ENCODE measurements around the gene P2RY12. TPM values are rescaled to one million over a fixed set of nuclear protein-coding genes. Genes with fewer than 3 reads are reported as not detected.

P2RY12 gene
- not detected in 2 replicates for polyA plus RNA-seq
- polyA minus RNA-seq = not detected in 2 replicates

GRCh38 chr3:151384741-151385174 is at the start of gene P2RY12:
Gene P2RY12, minus strand, starts transcription at chr3:151384753. Its CDS starts 45,908 bp downstream, at chr3:151338845.
- H3K4me2 ChIP-seq (ENCODE audit: low read length) = no peak within 1 kb of the TSS
- H2AFZ ChIP-seq (ENCODE audit: low read depth, low read length) = no peak within 1 kb of the TSS
- H3F3A ChIP-seq (ENCODE audit: insufficient read depth, low read length, poor library complexity, severe bottlenecking) = no peaks in the 10 kb centered on the region
- no peaks in the 10 kb centered on the region for H3K79me2 ChIP-seq (replicated peaks; ENCODE audit: insufficient read depth, low read length)
- H4K20me1 ChIP-seq (ENCODE audit: insufficient read depth) = no peaks in the 10 kb centered on the region
- H3K9me3 ChIP-seq (ENCODE audit: low read length) = no peaks in the 10 kb centered on the region
- TF ChIP-seq SMC3 (conservative IDR thresholded peaks at IDR 0.05; ENCODE audit: poor library complexity) (no peak), EP300 (conservative IDR thresholded peaks at IDR 0.05; ENCODE audit: poor library complexity, severe bottlenecking) (no peak), REST (IDR thresholded peaks at IDR 0.05; ENCODE audit: borderline replicate concordance) (no peak), EZH2 (IDR thresholded peaks at IDR 0.05; ENCODE audit: borderline replicate concordance, insufficient read depth, low read length, poor library complexity, severe bottlenecking) (no peak), MXI1 (conservative IDR thresholded peaks at IDR 0.05; ENCODE audit: poor library complexity, severe bottlenecking) (no peak), RAD21 (conservative IDR thresholded peaks at IDR 0.05) (no peak), CTCF (IDR thresholded peaks at IDR 0.05; ENCODE audit: poor library complexity, severe bottlenecking) (no peak), TAF1 (IDR thresholded peaks at IDR 0.05; ENCODE audit: low read depth) (no peak)
- H3K9me2 ChIP-seq (ENCODE audit: insufficient read depth, low read length) = no peaks in the 10 kb centered on the region
- H3K27ac ChIP-seq (ENCODE audit: low read length) = no peak within 1 kb of the TSS
- H3K27me3 ChIP-seq (ENCODE audit: insufficient read depth, low read depth, low read length) = no peaks in the 10 kb centered on the region
- no peak within 1 kb of the TSS for H3K9ac ChIP-seq (ENCODE audit: low read length)
- no peak within 1 kb of the TSS for H3K4me3 ChIP-seq (ENCODE audit: low read length)
- peaks cover 11% of the 10 kb centered on the region for H3K36me3 ChIP-seq (ENCODE audit: insufficient read depth, low read length)

GRCh38 chr3:151432616-151433372 is 48.2 kb upstream of the P2RY12 start:
- Histone ChIP-seq H3K4me3 (ENCODE audit: low read length) (no peak overlapping the region), H3K27ac (ENCODE audit: low read length) (no peak overlapping the region), H2AFZ (ENCODE audit: low read depth, low read length) (no peak overlapping the region), H3K79me2 (replicated peaks; ENCODE audit: insufficient read depth, low read length) (no peaks in the 10 kb centered on the region), H3K4me2 (ENCODE audit: low read length) (no peak overlapping the region), H3K9ac (ENCODE audit: low read length) (no peak overlapping the region), H4K20me1 (ENCODE audit: insufficient read depth) (no peaks in the 10 kb centered on the region), H3K36me3 (ENCODE audit: insufficient read depth, low read length) (no peaks in the 10 kb centered on the region), H3F3A (ENCODE audit: insufficient read depth, low read length, poor library complexity, severe bottlenecking) (no peaks in the 10 kb centered on the region), H3K9me2 (ENCODE audit: insufficient read depth, low read length) (no peaks in the 10 kb centered on the region), H3K9me3 (ENCODE audit: low read length) (no peaks in the 10 kb centered on the region), H3K27me3 (ENCODE audit: insufficient read depth, low read depth, low read length) (no peaks in the 10 kb centered on the region)
- TF ChIP-seq SMC3 (conservative IDR thresholded peaks at IDR 0.05; ENCODE audit: poor library complexity) (no peak), EZH2 (IDR thresholded peaks at IDR 0.05; ENCODE audit: borderline replicate concordance, insufficient read depth, low read length, poor library complexity, severe bottlenecking) (no peak), REST (IDR thresholded peaks at IDR 0.05; ENCODE audit: borderline replicate concordance) (no peak), POLR2AphosphoS5 (IDR thresholded peaks at IDR 0.05) (no peak)
